HG03558 (cell line): ENCODE measurements around the gene PPP2R1B.

ENCODE experiments used
- ATAC-seq: cut with Tn5 transposase; IDR thresholded peaks from one replicate; pipeline ENCODE4 v1.9.1; 2021; ENCODE audit warnings: moderate number of reproducible peaks; ENCODE audit not compliant: unreplicated experiment; ENCODE audit errors: extremely low read depth

The PPP2R1B gene

DNA sequence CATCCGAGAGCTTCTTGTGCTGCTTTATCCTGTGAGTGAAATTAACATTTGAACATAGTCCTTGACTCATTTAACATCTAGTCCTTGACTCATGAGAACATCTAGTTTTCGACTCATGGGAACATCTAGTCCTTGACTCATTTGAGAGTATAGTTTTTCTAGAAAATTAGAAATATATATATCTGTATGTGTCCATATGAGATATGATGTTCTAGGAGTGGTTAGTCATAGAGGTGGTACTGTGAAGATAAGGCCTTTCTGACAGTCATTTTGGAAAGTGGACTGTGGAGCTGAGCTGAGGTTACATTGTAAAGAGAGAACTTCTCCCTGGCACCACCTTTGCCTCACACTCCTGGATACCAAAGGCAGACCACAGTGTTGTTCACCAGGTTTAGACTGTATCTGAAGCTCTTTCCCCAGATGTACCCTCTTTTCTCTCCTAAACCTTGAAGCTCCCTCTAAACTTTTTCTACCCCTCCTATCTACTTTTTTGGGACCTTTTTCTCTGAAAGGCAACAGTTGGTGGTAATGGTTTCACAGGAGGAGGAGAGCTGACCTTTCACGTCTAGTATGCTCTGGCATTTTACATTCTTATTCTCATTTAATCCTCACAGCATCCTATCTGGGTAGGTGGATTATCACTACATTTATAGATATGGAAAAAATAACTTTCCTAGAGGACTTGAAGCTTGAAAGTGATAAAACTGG lies 67.2 kb downstream of the PPP2R1B start:
- no peak for ATAC-seq

DNA sequence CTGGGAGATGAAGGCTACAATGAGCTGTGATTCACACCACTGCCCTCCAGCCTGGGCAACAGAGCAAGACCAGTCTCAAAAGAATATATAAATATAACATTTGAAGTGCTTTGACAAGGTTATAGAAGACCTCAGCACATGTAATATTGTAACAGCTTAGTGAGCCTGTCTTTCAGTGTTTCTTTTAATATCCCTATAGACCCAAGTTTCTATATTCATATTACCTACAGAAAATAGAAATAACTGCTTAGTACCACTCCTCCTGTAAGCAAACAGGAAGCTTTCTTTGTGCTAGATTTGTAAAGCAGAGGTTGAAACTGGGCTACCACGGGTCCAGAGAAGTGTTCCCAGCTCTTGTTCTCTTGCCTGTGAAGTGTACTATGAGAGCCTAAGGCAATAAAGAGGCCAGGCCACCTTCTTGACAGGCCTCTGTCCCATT lies 68.2 kb downstream of the PPP2R1B start:
- ATAC-seq: no peak

DNA sequence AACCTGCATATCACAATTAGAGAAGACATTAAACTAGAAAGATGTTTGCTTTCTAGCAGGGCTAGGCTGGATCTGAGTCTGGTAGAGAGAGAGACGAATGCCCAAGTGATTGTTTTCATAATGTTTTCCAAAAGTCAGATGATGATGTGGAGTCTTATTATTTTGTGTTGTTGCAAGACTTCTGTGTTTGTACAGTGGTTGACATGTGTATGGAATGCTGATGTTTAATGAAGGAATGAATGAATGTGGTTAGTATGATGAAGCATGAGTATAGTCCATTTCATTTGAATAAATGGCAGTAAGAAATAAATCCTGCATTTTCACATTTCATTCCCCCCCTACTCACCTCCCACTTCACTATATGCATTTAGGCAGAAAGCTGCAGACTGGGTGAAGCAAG lies 69.6 kb downstream of the PPP2R1B start:
- ATAC-seq: no peak

DNA sequence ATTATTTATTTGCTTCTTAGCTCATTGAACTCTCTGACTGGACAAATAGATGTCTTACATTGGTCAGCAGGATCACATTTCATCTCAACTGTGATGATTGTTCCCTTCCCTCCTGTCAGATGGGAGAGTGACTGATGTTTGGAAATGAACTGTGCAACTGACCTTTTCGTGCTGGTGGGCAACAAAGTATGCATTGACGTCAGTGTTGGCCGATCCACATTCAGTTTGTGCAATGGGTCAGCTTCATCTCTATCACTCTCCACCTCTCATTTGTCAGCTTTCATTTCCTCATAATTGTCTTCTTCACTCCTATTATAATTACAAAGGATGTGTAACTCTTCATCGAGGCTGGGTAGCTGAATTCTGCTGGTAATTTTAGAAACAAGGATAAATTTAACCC lies 71.3 kb downstream of the PPP2R1B start:
- no peak for ATAC-seq

- no peak for ATAC-seq
These were observed 72.8 kb downstream of the PPP2R1B start for GRCh38 chr11:111693224-111693937.

DNA sequence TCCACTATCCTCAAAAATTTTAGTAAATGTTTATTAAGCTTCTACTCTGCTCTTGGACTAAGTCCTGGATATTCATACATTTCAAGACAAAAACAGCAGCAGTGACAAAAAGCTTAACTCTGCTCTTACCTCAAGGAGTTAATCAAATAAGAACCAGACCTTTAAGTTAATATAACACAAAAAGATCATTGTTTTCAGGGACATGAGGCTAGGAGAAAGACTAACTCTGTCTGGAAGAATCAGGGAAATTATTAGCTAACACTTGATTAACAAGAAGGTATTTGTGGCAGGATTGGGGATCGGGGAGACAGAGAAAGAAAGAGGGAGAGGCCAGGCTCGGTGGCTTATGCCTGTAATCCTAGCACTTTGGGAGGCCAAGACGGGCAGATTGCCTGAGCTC lies 74.4 kb downstream of the PPP2R1B start:
- ATAC-seq: no peak

GRCh38 chr11:111691176-111691575 lies 75.0 kb downstream of the PPP2R1B start:
- no peak for ATAC-seq

DNA sequence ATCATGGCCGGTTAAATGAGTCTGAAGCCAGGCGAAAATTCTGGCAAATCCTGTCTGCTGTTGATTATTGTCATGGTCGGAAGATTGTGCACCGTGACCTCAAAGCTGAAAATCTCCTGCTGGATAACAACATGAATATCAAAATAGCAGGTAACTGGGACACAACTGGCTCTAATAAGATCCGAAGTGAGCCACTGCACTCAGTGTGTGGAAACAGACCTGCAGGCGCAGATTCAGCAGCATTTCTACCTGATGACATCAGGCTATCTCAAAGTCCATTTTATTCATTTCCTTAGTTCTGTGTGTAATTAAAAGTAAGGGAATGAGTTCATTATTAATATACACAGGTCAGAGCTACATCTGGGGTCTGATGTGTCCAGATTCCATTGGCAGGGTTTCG lies 78.2 kb downstream of the PPP2R1B start:
- ATAC-seq: no peak

- ATAC-seq: no peak
These were observed 81.9 kb downstream of the PPP2R1B start for GRCh38 chr11:111684251-111684650.

GRCh38 chr11:111683806-111684205 lies 82.4 kb downstream of the PPP2R1B start:
- no peak for ATAC-seq

GRCh38 chr11:111680486-111681175 lies 85.6 kb downstream of the PPP2R1B start:
- no peak for ATAC-seq
